PFSK-1 (cell line): ENCODE data around the gene PARVB.

Source experiments
- FOXP2 ChIP-seq: optimal IDR thresholded peaks from 2 replicates; pipeline ENCODE3; 2011; ENCODE audit warnings: borderline replicate concordance, control low read depth, inconsistent platforms; ENCODE audit not compliant: insufficient read depth; ENCODE audit errors: extremely low read length, extremely low read depth
- POLR2AphosphoS5 ChIP-seq: IDR thresholded peaks from 2 replicates; pipeline ENCODE4 v1.6.1; 2012; ENCODE audit warnings: low read depth, mild to moderate bottlenecking, control low read depth, low read length, moderate library complexity
- SIN3A ChIP-seq: IDR thresholded peaks from 2 replicates; pipeline ENCODE4 v1.6.1; 2012; ENCODE audit warnings: mild to moderate bottlenecking, low read length, moderate library complexity, borderline replicate concordance; ENCODE audit not compliant: insufficient read depth
- TAF1 ChIP-seq: IDR thresholded peaks from 2 replicates; pipeline ENCODE4 v1.6.1; 2012; ENCODE audit warnings: low read length, control low read depth, borderline replicate concordance; ENCODE audit not compliant: insufficient read depth
- TF ChIP-seq, protein P1 (sequence below), 2 experiments: IDR thresholded peaks; 2 replicates each; pipeline versions ENCODE4 v1.6.1 to v1.8.0; 2011 to 2012; ENCODE audit warnings: low read depth in 2 of 2, low read length in 2 of 2, control low read depth in 1 of 2, inconsistent platforms in 1 of 2, mild to moderate bottlenecking in 1 of 2, moderate library complexity in 1 of 2; ENCODE audit not compliant: insufficient read depth in 1 of 2

DNA sequence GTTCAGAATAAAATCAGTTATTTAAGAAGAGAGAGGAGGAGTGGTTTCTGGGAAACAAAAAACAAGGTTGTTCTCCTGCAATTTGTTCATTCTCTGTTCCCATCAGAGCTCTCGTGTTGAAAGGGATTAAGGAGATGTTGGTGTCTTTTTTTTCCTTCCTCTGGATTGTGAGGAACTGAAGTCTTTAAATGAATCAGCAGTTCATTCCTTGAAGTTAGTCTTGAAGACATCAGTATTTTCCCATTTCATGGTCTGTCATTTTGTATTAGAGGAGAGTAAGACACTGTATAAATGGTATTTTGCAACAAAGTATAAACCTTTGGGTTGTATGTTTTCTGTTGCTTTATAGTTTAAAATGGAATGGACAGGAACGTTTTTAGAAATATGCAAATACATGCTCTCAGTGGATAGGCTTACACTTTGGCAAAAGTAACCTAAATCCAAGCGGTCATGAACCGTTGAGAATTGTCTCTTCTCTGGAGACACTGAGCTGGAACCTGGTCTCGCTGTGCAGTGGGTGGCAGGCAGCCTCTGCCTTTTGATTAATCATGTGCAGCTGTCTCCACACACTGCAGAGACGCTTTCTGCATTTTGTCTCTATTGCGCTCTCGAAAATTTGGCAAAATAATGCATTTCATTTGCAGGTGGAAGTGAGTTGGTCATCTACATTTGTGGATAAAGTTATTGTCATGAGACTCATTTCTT is 35.8 kb upstream of the PARVB start:
- TF ChIP-seq TAF1 (no peak), SIN3A (no peak), POLR2AphosphoS5 (no peak), FOXP2 (no peak)
- TF ChIP-seq, protein P1, sequence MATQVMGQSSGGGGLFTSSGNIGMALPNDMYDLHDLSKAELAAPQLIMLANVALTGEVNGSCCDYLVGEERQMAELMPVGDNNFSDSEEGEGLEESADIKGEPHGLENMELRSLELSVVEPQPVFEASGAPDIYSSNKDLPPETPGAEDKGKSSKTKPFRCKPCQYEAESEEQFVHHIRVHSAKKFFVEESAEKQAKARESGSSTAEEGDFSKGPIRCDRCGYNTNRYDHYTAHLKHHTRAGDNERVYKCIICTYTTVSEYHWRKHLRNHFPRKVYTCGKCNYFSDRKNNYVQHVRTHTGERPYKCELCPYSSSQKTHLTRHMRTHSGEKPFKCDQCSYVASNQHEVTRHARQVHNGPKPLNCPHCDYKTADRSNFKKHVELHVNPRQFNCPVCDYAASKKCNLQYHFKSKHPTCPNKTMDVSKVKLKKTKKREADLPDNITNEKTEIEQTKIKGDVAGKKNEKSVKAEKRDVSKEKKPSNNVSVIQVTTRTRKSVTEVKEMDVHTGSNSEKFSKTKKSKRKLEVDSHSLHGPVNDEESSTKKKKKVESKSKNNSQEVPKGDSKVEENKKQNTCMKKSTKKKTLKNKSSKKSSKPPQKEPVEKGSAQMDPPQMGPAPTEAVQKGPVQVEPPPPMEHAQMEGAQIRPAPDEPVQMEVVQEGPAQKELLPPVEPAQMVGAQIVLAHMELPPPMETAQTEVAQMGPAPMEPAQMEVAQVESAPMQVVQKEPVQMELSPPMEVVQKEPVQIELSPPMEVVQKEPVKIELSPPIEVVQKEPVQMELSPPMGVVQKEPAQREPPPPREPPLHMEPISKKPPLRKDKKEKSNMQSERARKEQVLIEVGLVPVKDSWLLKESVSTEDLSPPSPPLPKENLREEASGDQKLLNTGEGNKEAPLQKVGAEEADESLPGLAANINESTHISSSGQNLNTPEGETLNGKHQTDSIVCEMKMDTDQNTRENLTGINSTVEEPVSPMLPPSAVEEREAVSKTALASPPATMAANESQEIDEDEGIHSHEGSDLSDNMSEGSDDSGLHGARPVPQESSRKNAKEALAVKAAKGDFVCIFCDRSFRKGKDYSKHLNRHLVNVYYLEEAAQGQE (IDR thresholded peaks at IDR 0.05; ENCODE audit: insufficient read depth in 1 of 2, low read depth in 2 of 2, low read length in 2 of 2) = no peak
